ENCODE data around the gene IGSF9B. TPM values are rescaled to one million over a fixed set of nuclear protein-coding genes. Genes with fewer than 3 reads are reported as not detected.

Gene IGSF9B
- total RNA-seq, 2 experiments from 2014 or later, result 79.0 to 84.2 TPM

DNA sequence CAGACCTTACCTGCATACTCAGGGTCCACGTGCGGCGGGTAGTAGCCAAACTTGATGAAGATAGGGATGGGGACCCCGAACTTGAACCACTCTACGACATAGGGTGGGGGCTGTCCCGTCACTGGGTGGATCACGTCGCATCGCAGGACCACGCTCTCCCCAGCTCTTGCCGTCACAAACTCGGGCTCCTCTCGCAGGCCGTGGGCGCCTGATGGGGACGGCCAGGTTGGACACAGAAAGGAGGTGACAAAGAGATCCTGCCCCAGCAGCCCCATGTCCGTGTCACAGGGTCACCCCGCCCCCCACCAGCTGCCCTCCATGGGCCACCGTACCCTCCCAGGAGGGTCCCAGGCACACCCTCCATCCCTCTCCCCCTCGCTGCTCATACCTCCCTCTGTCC lies 10.7 kb downstream of the IGSF9B start:
- Mint-ChIP-seq H3K27me3 (no peaks in the 10 kb centered on the region), H3K9me3 (ENCODE audit: low read depth) (no peaks in the 10 kb centered on the region), H3K4me1 (peaks cover 74% of the 10 kb centered on the region), H3K36me3 (ENCODE audit: low read depth) (peaks cover 37% of the 10 kb centered on the region), H3K4me3 (peak overlapping the region; percentile 79), H3K27ac (peak overlapping the region; percentile 96)
- intact Hi-C loops (cut with DNase I, micrococcal nuclease), result loop anchor here in 1 of 2 experiments (5.0 kb wide), 2 partner anchors 331 to 386 kb away; partner anchors contain the start of genes GLB1L2 and GLB1L3
- DNase-seq, result no peak
- CTCF ChIA-PET, result interaction anchor here (2.4 to 3.8 kb wide), 2 partner anchors 13 to 19 kb away, joined by 9 to 20 read pairs; no protein-coding TSS in a partner anchor
- POLR2A ChIA-PET, result interaction anchor here (1.5 kb wide), 1 partner anchor 9 kb away, joined by 7 read pairs; no protein-coding TSS in a partner anchor
- no peak for ATAC-seq

DNA sequence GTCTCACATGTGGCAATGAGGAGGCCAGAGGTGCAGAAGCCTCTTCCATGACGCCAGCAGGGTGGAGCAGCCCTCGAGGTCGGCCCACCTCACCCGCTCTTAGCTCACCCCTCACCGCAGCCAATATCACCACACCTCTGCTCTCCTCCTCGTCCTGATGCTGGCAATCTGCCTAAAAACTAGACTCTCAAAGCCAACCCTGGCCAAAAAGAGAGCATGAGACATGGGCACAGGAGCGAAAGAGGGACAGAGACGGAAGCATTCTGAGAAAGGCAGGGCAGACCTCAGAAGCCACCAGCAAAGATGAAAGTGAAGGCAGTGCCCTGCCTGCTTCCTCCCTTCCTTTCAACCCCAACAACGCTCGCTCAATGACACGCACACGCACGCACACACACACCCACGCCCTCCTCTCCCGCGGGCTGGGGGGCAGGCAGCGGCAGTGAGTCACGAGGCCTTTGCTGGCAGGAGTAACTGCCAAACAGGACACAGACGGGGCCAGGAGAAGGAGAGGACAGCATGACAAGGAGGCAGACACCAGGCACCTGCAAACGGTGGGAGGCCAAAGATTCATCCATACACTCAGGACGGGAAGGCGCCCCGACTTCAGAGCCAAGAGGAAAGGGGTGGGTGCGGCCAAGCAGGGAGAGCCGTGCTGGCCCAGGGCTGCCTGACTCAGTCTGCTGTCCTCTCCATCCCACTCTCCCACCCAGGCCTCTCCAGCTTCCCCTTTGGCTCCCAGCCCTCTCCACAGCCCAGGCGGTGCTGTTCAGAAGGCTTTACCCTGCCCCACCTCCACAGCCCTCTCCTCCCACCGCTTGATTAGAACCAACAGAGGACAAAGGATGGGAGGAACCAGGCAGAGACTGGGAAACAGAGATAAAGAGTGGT lies 11.4 kb downstream of the IGSF9B start:
- peaks cover 41% of the 10 kb centered on the region for H3K36me3 Mint-ChIP-seq (ENCODE audit: low read depth)

DNA sequence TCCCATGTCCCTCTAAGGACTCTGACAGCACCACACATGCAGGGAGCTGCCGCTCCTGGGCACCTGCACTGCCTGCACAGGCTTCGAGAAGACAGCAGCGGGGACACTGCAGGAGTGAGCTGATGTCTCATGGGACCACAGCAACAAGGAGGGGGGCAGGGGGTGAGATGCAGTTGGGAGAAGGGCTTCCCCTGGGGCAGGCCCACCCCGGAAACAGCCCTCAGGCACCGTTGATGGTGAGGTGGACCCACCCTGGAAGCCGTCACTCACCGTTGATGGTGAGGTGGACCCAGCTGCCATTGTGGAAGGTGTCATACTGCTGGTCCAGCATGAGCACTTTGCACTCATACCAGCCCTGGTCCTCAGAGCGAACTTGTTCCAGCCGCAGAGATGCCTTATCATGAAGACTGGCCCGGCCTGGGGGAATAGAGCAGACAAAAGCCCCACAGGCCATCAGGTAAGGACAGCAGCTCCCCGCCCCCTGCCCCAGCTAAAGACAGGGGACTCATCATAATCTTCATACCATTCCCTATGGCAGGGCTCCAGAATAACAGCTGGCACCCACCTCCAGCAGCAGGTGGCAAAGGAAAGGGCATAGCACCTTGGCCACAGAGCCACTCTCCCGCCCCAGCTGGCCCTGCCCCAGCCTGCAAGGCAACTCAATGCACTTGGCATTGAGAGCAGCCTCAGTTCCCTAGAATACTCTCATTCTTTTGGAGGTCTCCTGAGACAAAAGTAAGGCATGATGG lies 12.6 kb downstream of the IGSF9B start:
- Mint-ChIP-seq H3K27me3 (no peaks in the 10 kb centered on the region), H3K9me3 (ENCODE audit: low read depth) (no peaks in the 10 kb centered on the region), H3K4me1 (peaks cover 65% of the 10 kb centered on the region), H3K36me3 (ENCODE audit: low read depth) (peaks cover 53% of the 10 kb centered on the region), H3K27ac (peak overlapping the region; percentile 96), H3K4me3 (peak overlapping the region; percentile 79)
- CTCF ChIA-PET, result interaction anchor here (0.5 to 1.6 kb wide), 8 partner anchors 9 to 302 kb away, joined by 3 to 8 read pairs (median 4); no protein-coding TSS in a partner anchor
- intact Hi-C loops (cut with DNase I, micrococcal nuclease), result no loop called here
- no peak for DNase-seq
- no peak for ATAC-seq
- POLR2A ChIA-PET, result interaction anchor here (0.6 to 1.6 kb wide), 6 partner anchors 10 to 330 kb away, joined by 3 to 11 read pairs (median 4); no protein-coding TSS in a partner anchor

More for the DNA sequence above, 11.4 kb downstream of the IGSF9B start:
- peak; percentile 95 for DNase-seq
- ChIA-PET CTCF (interaction anchor here (0.6 to 3.8 kb wide), 5 partner anchors 14 to 116 kb away, joined by 3 to 20 read pairs (median 5); no protein-coding TSS in a partner anchor), POLR2A (interaction anchor here (0.6 to 1.6 kb wide), 5 partner anchors 10 to 98 kb away, joined by 3 to 11 read pairs (median 3); no protein-coding TSS in a partner anchor)
- Mint-ChIP-seq H3K27ac (peak overlapping the region; percentile 96), H3K27me3 (no peaks in the 10 kb centered on the region), H3K9me3 (ENCODE audit: low read depth) (no peaks in the 10 kb centered on the region), H3K4me1 (peaks cover 74% of the 10 kb centered on the region), H3K4me3 (peak overlapping the region; percentile 79)
- intact Hi-C loops (cut with DNase I, micrococcal nuclease), result loop anchor here (1.0 to 5.0 kb wide), 6 partner anchors 12 to 387 kb away; partner anchors contain the start of genes VPS26B (in 2 of the 2), ACAD8 (in 1 of the 2), GLB1L2 (in 1 of the 2) and GLB1L3 (in 1 of the 2)
- peak; percentile 78 for ATAC-seq

DNA sequence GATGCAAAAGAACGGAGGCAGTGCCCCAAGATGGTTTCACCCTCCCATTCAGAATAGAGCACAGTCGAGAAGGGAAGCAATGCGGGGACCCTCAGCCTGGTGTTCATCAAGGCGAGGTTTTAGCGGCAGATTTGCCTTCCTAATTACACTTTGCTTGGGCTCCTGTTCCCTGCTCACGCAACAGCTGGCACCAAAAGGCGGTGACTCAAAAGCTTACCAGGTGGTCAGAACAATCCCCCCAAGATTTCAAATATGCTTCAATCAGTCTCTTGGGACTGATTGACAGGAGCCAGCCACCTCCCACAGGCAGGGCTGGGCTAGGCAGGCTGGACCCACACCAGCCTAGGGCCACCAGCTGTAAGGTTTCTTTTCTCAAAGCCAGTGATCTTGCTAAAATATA lies 14.2 kb downstream of the IGSF9B start:
- H3K36me3 Mint-ChIP-seq (ENCODE audit: low read depth), result peaks cover 61% of the 10 kb centered on the region

DNA sequence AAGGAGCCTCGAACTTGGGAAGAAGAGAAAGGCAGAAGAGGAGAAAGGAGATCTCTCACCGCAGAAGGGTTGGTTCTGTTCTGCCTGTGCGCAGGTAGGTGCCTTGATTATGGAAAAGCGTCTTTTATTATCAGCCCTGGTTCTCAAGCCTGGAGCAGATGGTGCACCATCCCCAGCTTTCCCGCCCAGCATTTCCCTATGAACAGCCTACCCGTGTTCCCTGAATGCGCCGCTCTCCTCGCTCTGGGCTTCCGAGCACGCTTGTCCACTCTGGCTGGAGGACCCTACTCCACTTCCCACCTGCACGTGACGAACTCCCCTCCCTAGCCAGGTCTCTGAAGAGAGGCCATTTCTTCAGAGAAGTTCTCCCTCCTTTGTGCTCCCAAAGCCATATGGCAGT lies 15.2 kb downstream of the IGSF9B start:
- H3K27me3 Mint-ChIP-seq, result no peaks in the 10 kb centered on the region
- H3K27ac Mint-ChIP-seq, result no peak overlapping the region
- intact Hi-C loops (cut with DNase I, micrococcal nuclease), result no loop called here
- peaks cover 67% of the 10 kb centered on the region for H3K36me3 Mint-ChIP-seq (ENCODE audit: low read depth)
- H3K4me3 Mint-ChIP-seq, result no peak overlapping the region
- H3K4me1 Mint-ChIP-seq, result peaks cover 39% of the 10 kb centered on the region
- POLR2A ChIA-PET, result no interaction called here
- DNase-seq (no peak), ATAC-seq (no peak)
- CTCF ChIA-PET, result no interaction called here
- no peaks in the 10 kb centered on the region for H3K9me3 Mint-ChIP-seq (ENCODE audit: low read depth)

More for the DNA sequence above, 14.2 kb downstream of the IGSF9B start:
- ChIA-PET POLR2A (no interaction called here), CTCF (interaction anchor here (1.6 kb wide), 1 partner anchor 17 kb away, joined by 4 read pairs; no protein-coding TSS in a partner anchor)
- H3K27me3 Mint-ChIP-seq, result no peaks in the 10 kb centered on the region
- no peak overlapping the region for H3K27ac Mint-ChIP-seq
- peaks cover 49% of the 10 kb centered on the region for H3K4me1 Mint-ChIP-seq
- no peaks in the 10 kb centered on the region for H3K9me3 Mint-ChIP-seq (ENCODE audit: low read depth)
- DNase-seq (no peak), ATAC-seq (no peak)
- intact Hi-C loops (cut with DNase I, micrococcal nuclease), result no loop called here
- H3K4me3 Mint-ChIP-seq, result no peak overlapping the region

DNA sequence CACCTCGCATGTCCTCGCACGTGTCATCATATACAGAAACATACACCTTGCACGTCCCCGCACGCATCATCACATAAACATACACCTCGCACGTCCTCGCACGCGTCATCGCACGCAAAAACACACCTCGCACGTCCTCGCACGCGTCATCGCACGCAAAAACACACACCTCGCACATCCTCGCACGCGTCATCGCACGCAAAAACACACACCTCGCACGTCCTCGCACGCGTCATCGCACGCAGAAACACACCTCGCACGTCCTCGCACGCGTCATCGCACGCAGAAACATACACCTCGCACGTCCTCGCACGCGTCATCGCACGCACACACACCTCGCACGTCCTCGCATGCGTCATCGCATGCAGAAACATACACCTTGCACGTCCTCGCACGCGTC lies 16.7 kb downstream of the IGSF9B start:
- peaks cover 25% of the 10 kb centered on the region for H3K4me1 Mint-ChIP-seq
- CTCF ChIA-PET, result no interaction called here
- no peak overlapping the region for H3K4me3 Mint-ChIP-seq
- intact Hi-C loops (cut with DNase I, micrococcal nuclease), result no loop called here
- no peaks in the 10 kb centered on the region for H3K27me3 Mint-ChIP-seq
- no peak for ATAC-seq
- POLR2A ChIA-PET, result no interaction called here
- H3K27ac Mint-ChIP-seq, result no peak overlapping the region
- H3K9me3 Mint-ChIP-seq (ENCODE audit: low read depth), result no peaks in the 10 kb centered on the region
- peaks cover 75% of the 10 kb centered on the region for H3K36me3 Mint-ChIP-seq (ENCODE audit: low read depth)
- no peak for DNase-seq

DNA sequence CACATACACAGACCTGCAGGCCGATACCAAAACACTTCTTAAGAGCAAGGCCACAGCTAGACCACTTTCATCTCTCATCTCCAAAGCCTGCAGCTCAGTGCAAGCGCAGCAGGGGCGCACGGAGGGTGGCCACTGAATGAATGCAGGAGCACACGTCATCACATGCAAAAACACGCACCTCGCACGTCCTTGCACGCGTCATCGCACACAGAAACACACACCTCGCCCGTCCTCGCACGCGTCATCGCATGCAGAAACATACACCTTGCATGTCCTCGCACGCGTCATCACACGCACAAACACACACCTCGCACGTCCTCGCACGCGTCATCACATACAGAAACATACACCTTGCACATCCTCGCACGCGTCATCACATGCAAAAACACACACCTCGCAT lies 17.2 kb downstream of the IGSF9B start:
- ChIA-PET POLR2A (no interaction called here), CTCF (no interaction called here)
- no peak for DNase-seq
- no peaks in the 10 kb centered on the region for H3K27me3 Mint-ChIP-seq
- H3K4me3 Mint-ChIP-seq, result no peak overlapping the region
- no peak overlapping the region for H3K27ac Mint-ChIP-seq
- no peak for ATAC-seq
- peaks cover 75% of the 10 kb centered on the region for H3K36me3 Mint-ChIP-seq (ENCODE audit: low read depth)
- intact Hi-C loops (cut with DNase I, micrococcal nuclease), result no loop called here
- H3K4me1 Mint-ChIP-seq, result peaks cover 25% of the 10 kb centered on the region
- H3K9me3 Mint-ChIP-seq (ENCODE audit: low read depth), result no peaks in the 10 kb centered on the region

DNA sequence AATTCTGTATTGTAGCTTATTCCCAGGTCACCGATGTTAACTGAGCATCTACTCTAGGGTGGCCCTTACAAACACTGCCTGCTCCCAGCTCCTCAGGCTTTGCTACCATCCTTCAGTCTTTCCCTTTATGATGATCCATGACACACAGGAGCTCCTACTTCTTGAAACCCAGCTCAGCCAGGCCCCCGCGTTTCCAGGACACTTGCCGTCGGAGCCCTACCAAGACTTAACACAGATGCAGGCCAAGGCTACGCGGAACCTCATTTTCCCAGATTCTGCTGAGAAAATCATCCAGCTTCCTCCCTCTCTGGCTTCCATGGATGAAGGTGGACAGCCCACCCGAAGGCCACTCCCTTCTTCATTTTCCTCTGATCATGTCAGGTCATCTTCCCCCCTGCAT lies 18.6 kb downstream of the IGSF9B start:
- POLR2A ChIA-PET, result interaction anchor here (0.7 kb wide), 1 partner anchor 921 kb away, joined by 3 read pairs; no protein-coding TSS in a partner anchor
- no peak for DNase-seq
- H3K27ac Mint-ChIP-seq, result no peak overlapping the region

DNA sequence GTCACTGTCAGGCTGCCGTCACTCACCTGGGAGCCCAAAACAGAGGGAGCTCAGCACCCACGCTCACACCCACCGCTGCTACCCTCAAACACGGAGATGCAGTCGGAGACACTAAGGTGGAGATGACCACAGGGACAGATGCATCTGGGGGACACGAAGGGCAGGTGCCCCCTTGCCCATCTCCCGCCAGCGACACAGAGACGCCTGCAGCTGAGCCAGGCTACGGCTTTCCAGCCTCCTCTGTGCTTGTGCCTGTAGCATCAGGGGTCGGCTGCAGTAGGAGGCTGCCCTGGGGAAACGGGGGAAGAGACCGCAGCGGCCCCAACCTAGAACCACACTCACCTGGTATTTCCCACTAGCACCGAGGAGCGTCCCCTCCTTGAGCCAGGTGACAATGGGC lies 19.3 kb downstream of the IGSF9B start:
- CTCF ChIA-PET, result interaction anchor here (1.5 kb wide), 1 partner anchor 10 kb away, joined by 3 read pairs; no protein-coding TSS in a partner anchor
- POLR2A ChIA-PET, result interaction anchor here (1.2 kb wide), 1 partner anchor 11 kb away, joined by 3 read pairs; no protein-coding TSS in a partner anchor

More for the DNA sequence above, 18.6 kb downstream of the IGSF9B start:
- Mint-ChIP-seq H3K4me1 (peaks cover 15% of the 10 kb centered on the region), H3K27me3 (no peaks in the 10 kb centered on the region), H3K4me3 (no peak overlapping the region), H3K36me3 (ENCODE audit: low read depth) (peaks cover 72% of the 10 kb centered on the region), H3K9me3 (ENCODE audit: low read depth) (no peaks in the 10 kb centered on the region)
- no peak for ATAC-seq
- intact Hi-C loops (cut with DNase I, micrococcal nuclease), result no loop called here
- CTCF ChIA-PET, result interaction anchor here (0.8 to 1.5 kb wide), 2 partner anchors 10 to 22 kb away, joined by 3 read pairs; no protein-coding TSS in a partner anchor

DNA sequence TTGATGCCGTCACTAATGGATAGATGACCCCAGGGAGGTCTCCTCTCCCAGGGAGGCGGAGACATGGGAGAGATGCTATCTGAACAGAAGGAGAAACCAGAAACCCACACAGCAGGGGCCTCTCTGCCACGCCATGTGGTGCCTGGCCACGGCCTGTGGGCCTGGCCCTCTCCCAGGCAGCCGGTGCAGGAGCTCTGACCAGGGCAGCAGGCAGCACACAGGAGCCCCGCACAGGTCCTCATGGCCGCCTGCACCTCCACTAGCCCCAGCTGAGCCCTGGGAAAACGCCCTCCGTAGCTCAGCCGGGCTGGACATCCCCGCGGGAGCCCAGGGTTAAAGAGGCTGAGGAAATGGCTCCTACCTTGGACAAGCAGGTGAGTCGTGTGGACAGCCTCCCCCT lies 19.8 kb downstream of the IGSF9B start:
- Mint-ChIP-seq H3K27me3 (no peaks in the 10 kb centered on the region), H3K36me3 (ENCODE audit: low read depth) (peaks cover 64% of the 10 kb centered on the region), H3K27ac (no peak overlapping the region), H3K4me1 (peaks cover 11% of the 10 kb centered on the region), H3K9me3 (ENCODE audit: low read depth) (no peaks in the 10 kb centered on the region), H3K4me3 (no peak overlapping the region)
- no peak for ATAC-seq
- DNase-seq, result no peak
- POLR2A ChIA-PET, result interaction anchor here (1.2 kb wide), 1 partner anchor 11 kb away, joined by 3 read pairs; no protein-coding TSS in a partner anchor
- CTCF ChIA-PET, result no interaction called here
- intact Hi-C loops (cut with DNase I, micrococcal nuclease), result no loop called here

More for the DNA sequence above, 19.3 kb downstream of the IGSF9B start:
- H3K27me3 Mint-ChIP-seq, result no peaks in the 10 kb centered on the region
- H3K36me3 Mint-ChIP-seq (ENCODE audit: low read depth), result peaks cover 69% of the 10 kb centered on the region
- H3K4me3 Mint-ChIP-seq, result no peak overlapping the region
- H3K9me3 Mint-ChIP-seq (ENCODE audit: low read depth), result no peaks in the 10 kb centered on the region
- intact Hi-C loops (cut with DNase I, micrococcal nuclease), result no loop called here
- H3K4me1 Mint-ChIP-seq, result peaks cover 13% of the 10 kb centered on the region
- no peak for DNase-seq
- ATAC-seq, result no peak
- H3K27ac Mint-ChIP-seq, result no peak overlapping the region

DNA sequence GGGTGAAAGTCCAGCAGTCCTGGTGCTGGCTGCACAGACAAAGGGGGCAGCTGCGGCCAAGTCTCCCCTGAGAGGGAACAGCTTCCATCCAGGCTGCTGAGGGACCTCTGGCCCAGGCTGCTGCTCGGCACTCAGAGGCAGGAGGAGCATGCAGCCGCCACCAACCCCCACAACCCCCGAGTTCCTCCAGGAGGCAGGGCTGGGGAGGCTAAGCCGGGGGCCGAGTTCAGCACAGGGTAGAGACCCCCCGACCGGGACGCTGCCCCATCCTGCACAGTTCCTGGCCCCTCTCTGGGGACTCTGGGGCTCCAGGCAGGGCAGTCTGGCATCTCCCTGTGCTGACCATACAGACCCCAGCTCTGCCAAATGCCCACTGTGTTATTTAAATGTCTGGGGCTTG lies 20.2 kb downstream of the IGSF9B start:
- intact Hi-C loops (cut with DNase I, micrococcal nuclease), result no loop called here
- POLR2A ChIA-PET, result interaction anchor here (1.2 kb wide), 1 partner anchor 12 kb away, joined by 3 read pairs; no protein-coding TSS in a partner anchor
- no peak for DNase-seq

More for the DNA sequence above, 20.2 kb downstream of the IGSF9B start:
- peaks cover 9% of the 10 kb centered on the region for H3K4me1 Mint-ChIP-seq
- H3K4me3 Mint-ChIP-seq, result no peak overlapping the region
- H3K36me3 Mint-ChIP-seq (ENCODE audit: low read depth), result peaks cover 60% of the 10 kb centered on the region
- CTCF ChIA-PET, result no interaction called here
- H3K27me3 Mint-ChIP-seq, result no peaks in the 10 kb centered on the region
- no peak for ATAC-seq
- H3K9me3 Mint-ChIP-seq (ENCODE audit: low read depth), result no peaks in the 10 kb centered on the region
- H3K27ac Mint-ChIP-seq, result no peak overlapping the region

All from activated CD4-positive, alpha-beta T cell treated with anti-CD3 and anti-CD28 coated beads for 36 hours (primary cell).